Upper lobe of left lung (tissue), 4 donors: ENCODE data around the gene MORF4L2.

ENCODE experiments used
- CTCF ChIP-seq, 6 experiments: fragments of 450-650 bp in 4 of 6; fragments of 200-600 bp in 2 of 6; sonication (generic) in 2 of 6; IDR thresholded peaks; one replicate each; pipeline ENCODE4 v1.5.1; 2016 to 2019; ENCODE audit warnings: antibody characterized with exemption in 6 of 6
- POLR2AphosphoS5 ChIP-seq, 2 donors: sonication (generic); formaldehyde crosslinking; IDR thresholded peaks; one replicate each; pipeline ENCODE4 v1.5.1; 2017; ENCODE audit warnings: antibody characterized with exemption in 2 of 2

GRCh38 chrX:103730147-103730795 lies 43.8 kb upstream of the MORF4L2 start:
- TF ChIP-seq CTCF (IDR thresholded peaks at IDR 0.05) (no peak), POLR2AphosphoS5 (IDR thresholded peaks at IDR 0.05) (no peak)
